ENCODE results near the gene ITGAL.

Gene ITGAL

GRCh38 chr16:30557957-30558788 lies 85.6 kb downstream of the ITGAL start, which contains the start of gene ZNF764:
Gene ZNF764 (minus strand): TSS chr16:30558374. CDS start chr16:30558182, 192 bp downstream.
- no peak for TF ChIP-seq FOXP2 (optimal IDR thresholded peaks at IDR 0.05; ENCODE audit: control extremely low read depth, extremely low read length, insufficient read depth)
- TF ChIP-seq POLR2AphosphoS5 (IDR thresholded peaks at IDR 0.05; ENCODE audit: borderline replicate concordance, low read depth, low read length), result peak; percentile 77; the same call in 1 of the 2 replicates
- no peaks in the 10 kb centered on the region for H3K9me3 ChIP-seq (ENCODE audit: low read depth, low read length)
- H3K27ac ChIP-seq, result peak within 1 kb of the TSS; percentile 82
- DNase-seq (ENCODE audit: low read depth, low spot score), result peak; percentile 81
- peak within 1 kb of the TSS; percentile 98 for H3K4me3 ChIP-seq
- H3K36me3 ChIP-seq (ENCODE audit: insufficient read depth, low read length), result peaks cover 8% of the 10 kb centered on the region; the same call in 1 of the 2 replicates
- peak within 1 kb of the TSS; percentile 95 for H3K9ac ChIP-seq (ENCODE audit: insufficient read length)

- no peak for DNase-seq (ENCODE audit: low read depth, low spot score)
- H3K9me3 ChIP-seq (ENCODE audit: low read depth, low read length), result no peaks in the 10 kb centered on the region
- H3K36me3 ChIP-seq (ENCODE audit: insufficient read depth, low read length), result peaks cover 8% of the 10 kb centered on the region; the same call in 1 of the 2 replicates
- H3K27ac ChIP-seq, result peak overlapping the region; percentile 82
- TF ChIP-seq EZH2 (IDR thresholded peaks at IDR 0.05) (no peak), FOXP2 (optimal IDR thresholded peaks at IDR 0.05; ENCODE audit: control extremely low read depth, extremely low read length, insufficient read depth) (no peak), POLR2AphosphoS5 (IDR thresholded peaks at IDR 0.05; ENCODE audit: borderline replicate concordance, low read depth, low read length) (no peak)
- peak overlapping the region; percentile 95 for H3K9ac ChIP-seq (ENCODE audit: insufficient read length)
- H3K4me3 ChIP-seq, result peak overlapping the region; percentile 98
These were observed 86.3 kb downstream of the ITGAL start for GRCh38 chr16:30558789-30559377.

- Histone ChIP-seq H3K9ac (ENCODE audit: insufficient read length) (no peak overlapping the region), H3K36me3 (ENCODE audit: insufficient read depth, low read length) (peaks cover 8% of the 10 kb centered on the region; the same call in 1 of the 2 replicates), H3K9me3 (ENCODE audit: low read depth, low read length) (no peaks in the 10 kb centered on the region), H3K4me3 (no peak overlapping the region), H3K27ac (0 out of 2 replicates have a peak overlapping the region, but pooled peaks have one; percentile 82)
- DNase-seq (ENCODE audit: low read depth, low spot score), result no peak
- TF ChIP-seq FOXP2 (optimal IDR thresholded peaks at IDR 0.05; ENCODE audit: control extremely low read depth, extremely low read length, insufficient read depth), result no peak
These were observed 87.1 kb downstream of the ITGAL start for GRCh38 chr16:30559690-30560089.

GRCh38 chr16:30561089-30561816 lies 88.7 kb downstream of the ITGAL start:
- no peaks in the 10 kb centered on the region for H3K9me3 ChIP-seq (ENCODE audit: low read depth, low read length)
- H3K9ac ChIP-seq (ENCODE audit: insufficient read length), result no peak overlapping the region
- TF ChIP-seq POLR2AphosphoS5 (IDR thresholded peaks at IDR 0.05; ENCODE audit: borderline replicate concordance, low read depth, low read length) (no peak), EZH2 (IDR thresholded peaks at IDR 0.05) (no peak), FOXP2 (optimal IDR thresholded peaks at IDR 0.05; ENCODE audit: control extremely low read depth, extremely low read length, insufficient read depth) (no peak)
- no peak overlapping the region for H3K27ac ChIP-seq
- DNase-seq (ENCODE audit: low read depth, low spot score), result no peak
- H3K36me3 ChIP-seq (ENCODE audit: insufficient read depth, low read length), result no peaks in the 10 kb centered on the region; the same call in 1 of the 2 replicates
- no peak overlapping the region for H3K4me3 ChIP-seq

GRCh38 chr16:30562021-30562420 lies 89.5 kb downstream of the ITGAL start:
- DNase-seq (ENCODE audit: low read depth, low spot score), result no peak
- no peak overlapping the region for H3K4me3 ChIP-seq
- no peaks in the 10 kb centered on the region for H3K36me3 ChIP-seq (ENCODE audit: insufficient read depth, low read length)
- TF ChIP-seq POLR2AphosphoS5 (IDR thresholded peaks at IDR 0.05; ENCODE audit: borderline replicate concordance, low read depth, low read length), result no peak
- TF ChIP-seq FOXP2 (optimal IDR thresholded peaks at IDR 0.05; ENCODE audit: control extremely low read depth, extremely low read length, insufficient read depth), result no peak
- TF ChIP-seq EZH2 (IDR thresholded peaks at IDR 0.05), result no peak
- H3K9ac ChIP-seq (ENCODE audit: insufficient read length), result no peak overlapping the region
- no peaks in the 10 kb centered on the region for H3K9me3 ChIP-seq (ENCODE audit: low read depth, low read length)
- no peak overlapping the region for H3K27ac ChIP-seq

GRCh38 chr16:30565526-30565925 lies 93.0 kb downstream of the ITGAL start:
- Histone ChIP-seq H3K27ac (no peak overlapping the region), H3K36me3 (ENCODE audit: insufficient read depth, low read length) (no peaks in the 10 kb centered on the region), H3K9ac (ENCODE audit: insufficient read length) (no peak overlapping the region), H3K4me3 (no peak overlapping the region), H3K9me3 (ENCODE audit: low read depth, low read length) (no peaks in the 10 kb centered on the region)
- DNase-seq (ENCODE audit: low read depth, low spot score), result no peak
- TF ChIP-seq FOXP2 (optimal IDR thresholded peaks at IDR 0.05; ENCODE audit: control extremely low read depth, extremely low read length, insufficient read depth), result no peak
- no peak for TF ChIP-seq POLR2AphosphoS5 (IDR thresholded peaks at IDR 0.05; ENCODE audit: borderline replicate concordance, low read depth, low read length)
- no peak for TF ChIP-seq EZH2 (IDR thresholded peaks at IDR 0.05)

GRCh38 chr16:30565984-30566383 lies 93.4 kb downstream of the ITGAL start:
- Histone ChIP-seq H3K27ac (no peak overlapping the region), H3K4me3 (no peak overlapping the region), H3K9me3 (ENCODE audit: low read depth, low read length) (no peaks in the 10 kb centered on the region), H3K36me3 (ENCODE audit: insufficient read depth, low read length) (no peaks in the 10 kb centered on the region), H3K9ac (ENCODE audit: insufficient read length) (no peak overlapping the region)
- no peak for DNase-seq (ENCODE audit: low read depth, low spot score)
- TF ChIP-seq EZH2 (IDR thresholded peaks at IDR 0.05) (no peak), POLR2AphosphoS5 (IDR thresholded peaks at IDR 0.05; ENCODE audit: borderline replicate concordance, low read depth, low read length) (no peak), FOXP2 (optimal IDR thresholded peaks at IDR 0.05; ENCODE audit: control extremely low read depth, extremely low read length, insufficient read depth) (no peak)

- no peak overlapping the region for H3K9ac ChIP-seq (ENCODE audit: insufficient read length)
- no peak for DNase-seq (ENCODE audit: low read depth, low spot score)
- H3K4me3 ChIP-seq, result no peak overlapping the region
- no peak for TF ChIP-seq FOXP2 (optimal IDR thresholded peaks at IDR 0.05; ENCODE audit: control extremely low read depth, extremely low read length, insufficient read depth)
- no peak for TF ChIP-seq POLR2AphosphoS5 (IDR thresholded peaks at IDR 0.05; ENCODE audit: borderline replicate concordance, low read depth, low read length)
- TF ChIP-seq EZH2 (IDR thresholded peaks at IDR 0.05), result no peak
- H3K27ac ChIP-seq, result no peak overlapping the region
- H3K9me3 ChIP-seq (ENCODE audit: low read depth, low read length), result no peaks in the 10 kb centered on the region
- no peaks in the 10 kb centered on the region for H3K36me3 ChIP-seq (ENCODE audit: insufficient read depth, low read length)
These were observed 94.0 kb downstream of the ITGAL start for GRCh38 chr16:30566531-30566930.
